Endothelial cell of umbilical vein (primary cell): ENCODE data around the gene FAM151B. TPM values are rescaled to one million over a fixed set of nuclear protein-coding genes. Genes with fewer than 3 reads are reported as not detected.

ENCODE experiments used
- BruUV-seq: library from RNA; stranded (reverse); fragments of 400-500 nt; replicated peaks from 2 replicates; lab custom pipeline; 2021; lab: Mats Ljungman, UMichigan
- CTCF ChIA-PET: fragments of 300-600, 350-600 bp; sonication (Branson Sonifier 250); formaldehyde crosslinking; loops from one replicate; lab custom pipeline; 2021; ENCODE audit warnings: antibody characterized with exemption, inconsistent platforms; lab: Charles Lee
- POLR2A ChIA-PET: fragments of 300-600, 350-600 bp; sonication (Branson Sonifier 250); formaldehyde crosslinking; loops from one replicate; lab custom pipeline; 2021; ENCODE audit warnings: antibody characterized with exemption, inconsistent platforms; lab: Charles Lee
- DNase-seq: peaks from one replicate; pipeline ENCODE4 v3.0.0-alpha.2; 2011; ENCODE audit warnings: low read depth, low spot score
- FAIRE-seq: peaks from 2 replicates; lab custom pipeline; 2011; peaks lifted over from hg19 to GRCh38; lab: Jason Lieb, UNC
- H2AFZ ChIP-seq: 2 replicates; pipeline ENCODE4 v1.6.0; 2012; ENCODE audit warnings: low read depth, low read length, control low read depth, inconsistent platforms
- H3K27ac ChIP-seq: 2 replicates; pipeline ENCODE4 v1.5.1; 2011; ENCODE audit warnings: low read depth, mild to moderate bottlenecking, control low read depth, low read length, moderate library complexity; ENCODE audit not compliant: insufficient read depth
- H3K27me3 ChIP-seq, 2 experiments: 2 replicates each; pipeline versions ENCODE4 v1.6.0 to v1.6.1; 2011; ENCODE audit warnings: low read length in 2 of 2, mixed read lengths in 1 of 2; ENCODE audit not compliant: control insufficient read depth in 2 of 2, insufficient read depth in 2 of 2
- H3K36me3 ChIP-seq, 2 experiments: 2 replicates in 1 of 2; 3 replicates in 1 of 2; pipeline ENCODE4 v1.5.1; 2011; ENCODE audit warnings: low read length in 2 of 2, mild to moderate bottlenecking in 1 of 2, moderate library complexity in 1 of 2; ENCODE audit not compliant: control insufficient read depth in 2 of 2, insufficient read depth in 2 of 2; ENCODE audit errors: extremely low read depth in 1 of 2
- H3K4me1 ChIP-seq: 3 replicates; pipeline ENCODE4 v1.5.1; 2011; ENCODE audit warnings: mild to moderate bottlenecking, low read length; ENCODE audit not compliant: control insufficient read depth, insufficient read depth; ENCODE audit errors: extremely low read depth
- H3K4me2 ChIP-seq: 2 replicates; pipeline ENCODE4 v1.6.1; 2011; ENCODE audit warnings: low read length, control low read depth, mixed read lengths; ENCODE audit not compliant: insufficient read depth
- H3K4me3 ChIP-seq, 3 experiments: fragments of 200-600 bp in 1 of 3; sonication (generic), shearing (Covaris generic) in 1 of 3; replicated peaks in 1 of 3; 2 replicates each; pipeline ENCODE4 v1.5.1; 2011 to 2016; ENCODE audit warnings: control low read depth in 3 of 3, low read length in 3 of 3, mild to moderate bottlenecking in 2 of 3, inconsistent platforms in 1 of 3, low read depth in 1 of 3, moderate library complexity in 1 of 3; ENCODE audit not compliant: insufficient read depth in 1 of 3
- H3K79me2 ChIP-seq: 2 replicates; pipeline ENCODE4 v1.6.0; 2012; ENCODE audit warnings: low read length, inconsistent platforms; ENCODE audit not compliant: control insufficient read depth, insufficient read depth
- H3K9ac ChIP-seq: replicated peaks from 2 replicates; pipeline ENCODE3; 2011; ENCODE audit warnings: low read length, control low read depth; ENCODE audit not compliant: insufficient read depth; ENCODE audit errors: extremely low read depth
- H3K9me1 ChIP-seq: replicated peaks from 3 replicates; pipeline ENCODE4 v1.6.0; 2011; ENCODE audit warnings: mild to moderate bottlenecking, low read length; ENCODE audit not compliant: control insufficient read depth, insufficient read depth; ENCODE audit errors: extremely low read depth
- H3K9me3 ChIP-seq: replicated peaks from 2 replicates; pipeline ENCODE4 v1.5.1; 2012; ENCODE audit warnings: low read length, inconsistent platforms; ENCODE audit not compliant: control insufficient read depth, insufficient read depth
- H4K20me1 ChIP-seq: replicated peaks from 2 replicates; pipeline ENCODE3; 2011; ENCODE audit warnings: mild to moderate bottlenecking, low read length; ENCODE audit not compliant: control insufficient read depth, insufficient read depth; ENCODE audit errors: extremely low read depth
- CTCF ChIP-seq, 2 donors: IDR thresholded peaks; 1 replicate in 1 of 2; 2 replicates in 1 of 2; pipeline ENCODE4 v1.5.1; 2011; ENCODE audit warnings: low read length in 2 of 2, mild to moderate bottlenecking in 2 of 2, moderate library complexity in 2 of 2, control low read depth in 1 of 2, inconsistent platforms in 1 of 2, low read depth in 1 of 2; ENCODE audit not compliant: insufficient read depth in 1 of 2; ENCODE audit errors: extremely low read depth in 1 of 2
- FOS ChIP-seq: IDR thresholded peaks from 2 replicates; pipeline ENCODE4 v1.6.1; 2011; ENCODE audit warnings: mild to moderate bottlenecking, low read length, moderate library complexity, borderline replicate concordance; ENCODE audit not compliant: insufficient read depth
- JUN ChIP-seq: IDR thresholded peaks from 2 replicates; pipeline ENCODE4 v1.6.1; 2011; ENCODE audit warnings: borderline replicate concordance, low read depth; ENCODE audit not compliant: insufficient read length, insufficient read depth
- MAX ChIP-seq: IDR thresholded peaks from 2 replicates; pipeline ENCODE4 v1.6.1; 2011; ENCODE audit not compliant: insufficient read depth, insufficient read length
- MYC ChIP-seq: IDR thresholded peaks from one replicate; pipeline ENCODE4 v1.6.1; 2011; ENCODE audit warnings: mild to moderate bottlenecking, low read depth, low read length
- POLR2A ChIP-seq: IDR thresholded peaks from 2 replicates; pipeline ENCODE4 v1.6.1; 2012; ENCODE audit warnings: low read depth, mild to moderate bottlenecking, control low read depth, low read length
- POLR2AphosphoS5 ChIP-seq: IDR thresholded peaks from 2 replicates; pipeline ENCODE4 v1.6.1; 2012; ENCODE audit warnings: low read depth, mild to moderate bottlenecking, control low read depth, low read length, moderate library complexity; ENCODE audit not compliant: insufficient read depth
- dilution Hi-C: fragments of 300-500 bp; cut with MboI; formaldehyde crosslinking; loops from one replicate; pipeline ENCODE4 v1.15.0; 2019; ENCODE audit warnings: low sequenced_read_pairs; ENCODE audit not compliant: extremely low pct_ligation_motif_present
- intact Hi-C: fragments of 100-400 bp; cut with micrococcal nuclease; formaldehyde crosslinking; loops from one replicate; pipeline ENCODE4 v1.10.0; 2022
- polyA plus RNA-seq, 4 experiments: library from polyadenylated mRNA; depleted of rRNA in 3 of 4; stranded (reverse) in 3 of 4; unstranded in 1 of 4; fragments of >200 nt; gene quantifications; 2 replicates each; pipeline versions ENCODE4 v1.2.1 to v1.2.3, GENCODE V29; 2011 to 2012; ENCODE audit warnings: missing spikeins in 1 of 4
- total RNA-seq: library from RNA; stranded (reverse); gene quantifications from 2 replicates; pipeline ENCODE4 v1.2.3, GENCODE V29; 2021

FAM151B gene
- total and polyA plus RNA-seq, 2 donors (not counting 3 experiments of a cell fraction or from before 2014, with no cell fraction given), result 0.91 to 2.6 TPM

GRCh38 chr5:80453366-80453765 is 34.5 kb upstream of the FAM151B start:
- TF ChIP-seq POLR2AphosphoS5, result no peak
- no peak for TF ChIP-seq POLR2A
- no peak for TF ChIP-seq CTCF (IDR thresholded peaks at IDR 0.05; ENCODE audit: extremely low read depth in 1 of 2, insufficient read depth in 1 of 2, low read depth in 1 of 2, low read length in 2 of 2)
- no peak for TF ChIP-seq MAX
- no peak for TF ChIP-seq FOS
- no peak for TF ChIP-seq MYC
- H3K36me3 ChIP-seq, result peaks cover 3 to 8% of the 10 kb centered on the region in 2 experiments
- H4K20me1 ChIP-seq, result no peaks in the 10 kb centered on the region
- BruUV-seq, result no TSS peak
- CTCF ChIA-PET, result interaction anchor here (0.7 to 2.6 kb wide), 4 partner anchors 13 to 370 kb away, joined by 3 to 16 read pairs (median 4); no protein-coding TSS in a partner anchor
- no peak overlapping the region for H3K4me2 ChIP-seq
- no peaks in the 10 kb centered on the region for H3K9me1 ChIP-seq
- FAIRE-seq (no peak), DNase-seq (no peak)
- no peaks in the 10 kb centered on the region for H3K27me3 ChIP-seq
- dilution Hi-C loops, result no loop called here
- H3K9me3 ChIP-seq, result no peaks in the 10 kb centered on the region
- H3K79me2 ChIP-seq, result no peaks in the 10 kb centered on the region
- H3K27ac ChIP-seq, result no peak overlapping the region
- no peak overlapping the region for H3K4me3 ChIP-seq
- H3K4me1 ChIP-seq, result no peaks in the 10 kb centered on the region
- intact Hi-C loops, result no loop called here
- POLR2A ChIA-PET, result no interaction called here
- H3K9ac ChIP-seq, result no peak overlapping the region
- no peak overlapping the region for H2AFZ ChIP-seq

GRCh38 chr5:80463269-80463668 is 24.6 kb upstream of the FAM151B start:
- no peaks in the 10 kb centered on the region for H3K9me3 ChIP-seq
- intact Hi-C loops (no loop called here), dilution Hi-C loops (no loop called here)
- no peaks in the 10 kb centered on the region for H3K4me1 ChIP-seq
- H2AFZ ChIP-seq, result no peak overlapping the region
- no peak for DNase-seq
- BruUV-seq, result no TSS peak
- CTCF ChIA-PET, result no interaction called here
- TF ChIP-seq JUN, result no peak
- TF ChIP-seq CTCF (IDR thresholded peaks at IDR 0.05; ENCODE audit: extremely low read depth in 1 of 2, insufficient read depth in 1 of 2, low read depth in 1 of 2, low read length in 2 of 2), result no peak
- no peak for TF ChIP-seq FOS
- no peak for FAIRE-seq
- H3K27me3 ChIP-seq, result no peaks in the 10 kb centered on the region
- H3K27ac ChIP-seq, result no peak overlapping the region
- no peaks in the 10 kb centered on the region for H4K20me1 ChIP-seq
- H3K4me2 ChIP-seq, result no peak overlapping the region
- no peak overlapping the region for H3K4me3 ChIP-seq
- H3K9me1 ChIP-seq, result no peaks in the 10 kb centered on the region
- no peaks in the 10 kb centered on the region for H3K79me2 ChIP-seq
- POLR2A ChIA-PET, result no interaction called here
- peaks cover 3% of the 10 kb centered on the region in 2 experiments for H3K36me3 ChIP-seq
- no peak overlapping the region for H3K9ac ChIP-seq
